ENCODE measurements around the gene LRRC37A. TPM values are rescaled to one million over a fixed set of nuclear protein-coding genes. Genes with fewer than 3 reads are reported as not detected.
"Not testable (repeated sequence)": the region's sequence is repeated elsewhere in the genome, so short reads cannot be mapped to it uniquely, and the experiment has no call there.

LRRC37A gene
- total RNA-seq (2021; ENCODE audit: unreplicated experiment) (2.7 TPM), Bru-seq, nascent RNA (percentile 45 among the genes with signal in this experiment), BruChase-seq, experiment 1, labeled RNA remaining after a 2-hour chase (percentile 51 among the genes with signal in this experiment), BruChase-seq, experiment 2, labeled RNA remaining after a 6-hour chase (percentile 47 among the genes with signal in this experiment)
- polyA plus RNA-seq (2012; ENCODE audit: insufficient read length), result 1.7 TPM
- long read RNA-seq, partial matches to known transcripts, result 0 of 1 reads
- long read RNA-seq, other reads (novel, unspliced or antisense), result 1 of 1 reads

GRCh38 chr17:46294831-46295230 lies at the start of gene LRRC37A:
LRRC37A (plus strand) TSS chr17:46295131; CDS start chr17:46295134, 3 bp downstream.
- in situ Hi-C loops (cut with HindIII; ENCODE audit: low pct_unique_long_range_greater_than_20kb, low sequenced_read_pairs), result not testable (repeated sequence)

GRCh38 chr17:46249153-46249552 lies 45.8 kb upstream of the LRRC37A start:
- intact Hi-C loops (cut with micrococcal nuclease; ENCODE audit: unreplicated experiment); DNase-seq (ENCODE audit: low read depth, low spot score); ATAC-seq; H3K9me3 ChIP-seq (ENCODE audit: control insufficient read depth, insufficient read depth, low read depth, low read length); H3K4me3 ChIP-seq (ENCODE audit: low read depth in 2 of 2, low read length in 2 of 2); CTCF ChIA-PET; H3K27me3 ChIP-seq (ENCODE audit: control insufficient read depth, insufficient read depth, low read length); BruUV-seq (replicated peaks); in situ Hi-C loops (cut with HindIII; ENCODE audit: low pct_unique_long_range_greater_than_20kb, low sequenced_read_pairs); H3K27ac ChIP-seq (ENCODE audit: low read length); POLR2A ChIA-PET; H3K4me1 ChIP-seq (ENCODE audit: control insufficient read depth, insufficient read depth, low read length); H3K36me3 ChIP-seq (ENCODE audit: control insufficient read depth, insufficient read depth, low read length): not testable (repeated sequence)

More at GRCh38 chr17:46294831-46295230, at the start of gene LRRC37A:
- H3K27ac ChIP-seq (ENCODE audit: low read length); H3K9me3 ChIP-seq (ENCODE audit: control insufficient read depth, insufficient read depth, low read depth, low read length); DNase-seq (ENCODE audit: low read depth, low spot score); H3K4me1 ChIP-seq (ENCODE audit: control insufficient read depth, insufficient read depth, low read length); H3K27me3 ChIP-seq (ENCODE audit: control insufficient read depth, insufficient read depth, low read length); CTCF ChIA-PET; BruUV-seq (replicated peaks); ATAC-seq; H3K4me3 ChIP-seq (ENCODE audit: low read depth in 2 of 2, low read length in 2 of 2); H3K36me3 ChIP-seq (ENCODE audit: control insufficient read depth, insufficient read depth, low read length); POLR2A ChIA-PET; intact Hi-C loops (cut with micrococcal nuclease; ENCODE audit: unreplicated experiment): not testable (repeated sequence)

- H3K9me3 ChIP-seq (ENCODE audit: control insufficient read depth, insufficient read depth, low read depth, low read length); in situ Hi-C loops (cut with HindIII; ENCODE audit: low pct_unique_long_range_greater_than_20kb, low sequenced_read_pairs); POLR2A ChIA-PET: not testable (repeated sequence)
Observed at GRCh38 chr17:46252804-46253203, 42.1 kb upstream of the LRRC37A start.

GRCh38 chr17:46253722-46254121 lies 41.2 kb upstream of the LRRC37A start:
- H3K9me3 ChIP-seq (ENCODE audit: control insufficient read depth, insufficient read depth, low read depth, low read length); in situ Hi-C loops (cut with HindIII; ENCODE audit: low pct_unique_long_range_greater_than_20kb, low sequenced_read_pairs); H3K27me3 ChIP-seq (ENCODE audit: control insufficient read depth, insufficient read depth, low read length); H3K27ac ChIP-seq (ENCODE audit: low read length); intact Hi-C loops (cut with micrococcal nuclease; ENCODE audit: unreplicated experiment); H3K36me3 ChIP-seq (ENCODE audit: control insufficient read depth, insufficient read depth, low read length); POLR2A ChIA-PET; H3K4me3 ChIP-seq (ENCODE audit: low read depth in 2 of 2, low read length in 2 of 2); H3K4me1 ChIP-seq (ENCODE audit: control insufficient read depth, insufficient read depth, low read length); BruUV-seq (replicated peaks): not testable (repeated sequence)
- ATAC-seq (peak; percentile 94), DNase-seq (ENCODE audit: low read depth, low spot score) (peak; percentile 53)
- CTCF ChIA-PET, result interaction anchor here (0.9 kb wide), 1 partner anchor 41 kb away, joined by 8 read pairs; no protein-coding TSS in a partner anchor
- TF ChIP-seq CTCF (IDR thresholded peaks at IDR 0.05), result peak; percentile 42

More at GRCh38 chr17:46252804-46253203, 42.1 kb upstream of the LRRC37A start:
- H3K36me3 ChIP-seq (ENCODE audit: control insufficient read depth, insufficient read depth, low read length); H3K27ac ChIP-seq (ENCODE audit: low read length); ATAC-seq; H3K4me3 ChIP-seq (ENCODE audit: low read depth in 2 of 2, low read length in 2 of 2); CTCF ChIA-PET; BruUV-seq (replicated peaks); DNase-seq (ENCODE audit: low read depth, low spot score); H3K27me3 ChIP-seq (ENCODE audit: control insufficient read depth, insufficient read depth, low read length); intact Hi-C loops (cut with micrococcal nuclease; ENCODE audit: unreplicated experiment); H3K4me1 ChIP-seq (ENCODE audit: control insufficient read depth, insufficient read depth, low read length): not testable (repeated sequence)

GRCh38 chr17:46254215-46254614 lies 40.7 kb upstream of the LRRC37A start:
- H3K9me3 ChIP-seq (ENCODE audit: control insufficient read depth, insufficient read depth, low read depth, low read length); POLR2A ChIA-PET; intact Hi-C loops (cut with micrococcal nuclease; ENCODE audit: unreplicated experiment); H3K4me1 ChIP-seq (ENCODE audit: control insufficient read depth, insufficient read depth, low read length); H3K4me3 ChIP-seq (ENCODE audit: low read depth in 2 of 2, low read length in 2 of 2); DNase-seq (ENCODE audit: low read depth, low spot score); H3K36me3 ChIP-seq (ENCODE audit: control insufficient read depth, insufficient read depth, low read length); in situ Hi-C loops (cut with HindIII; ENCODE audit: low pct_unique_long_range_greater_than_20kb, low sequenced_read_pairs); H3K27me3 ChIP-seq (ENCODE audit: control insufficient read depth, insufficient read depth, low read length); ATAC-seq; BruUV-seq (replicated peaks); H3K27ac ChIP-seq (ENCODE audit: low read length): not testable (repeated sequence)
- CTCF ChIA-PET, result interaction anchor here (0.9 kb wide), 1 partner anchor 41 kb away, joined by 8 read pairs; no protein-coding TSS in a partner anchor

- DNase-seq (ENCODE audit: low read depth, low spot score); intact Hi-C loops (cut with micrococcal nuclease; ENCODE audit: unreplicated experiment): not testable (repeated sequence)
Observed at GRCh38 chr17:46256369-46256768, 38.6 kb upstream of the LRRC37A start.

More at GRCh38 chr17:46256369-46256768, 38.6 kb upstream of the LRRC37A start:
- ATAC-seq; H3K27me3 ChIP-seq (ENCODE audit: control insufficient read depth, insufficient read depth, low read length); BruUV-seq (replicated peaks); H3K36me3 ChIP-seq (ENCODE audit: control insufficient read depth, insufficient read depth, low read length); POLR2A ChIA-PET; in situ Hi-C loops (cut with HindIII; ENCODE audit: low pct_unique_long_range_greater_than_20kb, low sequenced_read_pairs); H3K4me1 ChIP-seq (ENCODE audit: control insufficient read depth, insufficient read depth, low read length); H3K9me3 ChIP-seq (ENCODE audit: control insufficient read depth, insufficient read depth, low read depth, low read length); H3K27ac ChIP-seq (ENCODE audit: low read length); H3K4me3 ChIP-seq (ENCODE audit: low read depth in 2 of 2, low read length in 2 of 2): not testable (repeated sequence)
- CTCF ChIA-PET, result interaction anchor here (0.7 kb wide), 1 partner anchor 24 kb away, joined by 3 read pairs; no protein-coding TSS in a partner anchor
